GM12892 (cell line): ENCODE data around the gene TMEM31.

Experiments used
- POLR2A ChIP-seq: IDR thresholded peaks from 2 replicates; pipeline ENCODE4 v1.6.1; 2011; ENCODE audit warnings: low read depth, low read length, control low read depth
- TAF1 ChIP-seq: IDR thresholded peaks from 2 replicates; pipeline ENCODE4 v1.6.1; 2011; ENCODE audit warnings: low read depth, mild to moderate bottlenecking, control low read depth, low read length, borderline replicate concordance

GRCh38 chrX:103716962-103717361 is 6.3 kb downstream of the TMEM31 start:
- TF ChIP-seq POLR2A = no peak
- no peak for TF ChIP-seq TAF1
